Mucosa of rectum (tissue), 2 donors: ENCODE results near the gene ITGB3.
"Not testable (repeated sequence)": the region's sequence is repeated elsewhere in the genome, so short reads cannot be mapped to it uniquely, and the experiment has no call there.

Source experiments
- H3K27ac ChIP-seq, 2 donors: one replicate each; pipeline ENCODE4 v1.7.0; 2013; ENCODE audit warnings: inconsistent platforms in 2 of 2, low read depth in 2 of 2, low read length in 2 of 2
- H3K27me3 ChIP-seq, 2 donors: one replicate each; pipeline ENCODE4 v1.7.0; 2013; ENCODE audit warnings: low read length in 2 of 2; ENCODE audit not compliant: control insufficient read depth in 2 of 2, insufficient read depth in 2 of 2
- H3K36me3 ChIP-seq, 2 donors: one replicate each; pipeline ENCODE4 v1.7.0; 2013; ENCODE audit warnings: low read length in 2 of 2; ENCODE audit not compliant: control insufficient read depth in 2 of 2, insufficient read depth in 2 of 2
- H3K4me1 ChIP-seq, 2 donors: one replicate each; pipeline ENCODE4 v1.7.0; 2013; ENCODE audit warnings: low read length in 2 of 2, mild to moderate bottlenecking in 1 of 2; ENCODE audit not compliant: control insufficient read depth in 2 of 2, insufficient read depth in 2 of 2
- H3K4me3 ChIP-seq, 2 donors: one replicate each; pipeline ENCODE4 v1.7.0; 2013; ENCODE audit warnings: low read length in 2 of 2
- H3K9ac ChIP-seq, 2 donors: one replicate each; pipeline ENCODE4 v1.7.0; 2013; ENCODE audit warnings: low read length in 2 of 2, low read depth in 1 of 2, mild to moderate bottlenecking in 1 of 2
- H3K9me3 ChIP-seq, 2 donors: one replicate each; pipeline ENCODE4 v1.7.0; 2013; ENCODE audit warnings: low read length in 2 of 2; ENCODE audit not compliant: control insufficient read depth in 2 of 2
- donor health status: healthy.
- donor health status: Normal muscosa, but diverticular disease.

ITGB3 gene

GRCh38 chr17:47222047-47222446, 31.6 kb upstream of the ITGB3 start:
- no peak overlapping the region for H3K27ac ChIP-seq
- no peak overlapping the region for H3K9ac ChIP-seq
- H3K27me3 ChIP-seq = no peaks in the 10 kb centered on the region
- no peaks in the 10 kb centered on the region for H3K36me3 ChIP-seq
- no peaks in the 10 kb centered on the region for H3K9me3 ChIP-seq
- H3K4me3 ChIP-seq = no peak overlapping the region
- H3K4me1 ChIP-seq = peaks cover 18% of the 10 kb centered on the region in 2 donors

GRCh38 chr17:47223007-47223406, 30.6 kb upstream of the ITGB3 start:
- Histone ChIP-seq H3K9ac (no peak overlapping the region), H3K4me3 (no peak overlapping the region), H3K27ac (no peak overlapping the region), H3K36me3 (no peaks in the 10 kb centered on the region), H3K4me1 (peaks cover 18% of the 10 kb centered on the region in 2 donors), H3K9me3 (no peaks in the 10 kb centered on the region), H3K27me3 (no peaks in the 10 kb centered on the region)

- peaks cover 18% of the 10 kb centered on the region in 2 donors for H3K4me1 ChIP-seq
- no peak overlapping the region for H3K27ac ChIP-seq
- H3K9ac ChIP-seq = no peak overlapping the region
- H3K9me3 ChIP-seq = no peaks in the 10 kb centered on the region
- no peaks in the 10 kb centered on the region for H3K27me3 ChIP-seq
- H3K36me3 ChIP-seq = no peaks in the 10 kb centered on the region
- no peak overlapping the region for H3K4me3 ChIP-seq
Measured at GRCh38 chr17:47223460-47223859, 30.2 kb upstream of the ITGB3 start.

GRCh38 chr17:47224077-47224476, 29.6 kb upstream of the ITGB3 start:
- H3K27me3 ChIP-seq, H3K9me3 ChIP-seq, H3K36me3 ChIP-seq, H3K4me3 ChIP-seq, H3K9ac ChIP-seq: not testable (repeated sequence)
- Histone ChIP-seq H3K27ac (peak overlapping the region in 1 of 2 donors; percentile 59), H3K4me1 (peaks cover 18% of the 10 kb centered on the region in 2 donors)

GRCh38 chr17:47224966-47225365, 28.7 kb upstream of the ITGB3 start:
- Histone ChIP-seq H3K36me3 (no peaks in the 10 kb centered on the region), H3K9ac (no peak overlapping the region), H3K4me1 (peaks cover 21 to 23% of the 10 kb centered on the region in 2 donors), H3K27ac (peak overlapping the region; percentile 59 to 61), H3K27me3 (no peaks in the 10 kb centered on the region), H3K9me3 (no peaks in the 10 kb centered on the region), H3K4me3 (no peak overlapping the region)

GRCh38 chr17:47225436-47225858, 28.2 kb upstream of the ITGB3 start:
- Histone ChIP-seq H3K27ac (peak overlapping the region; percentile 59 to 61), H3K27me3 (no peaks in the 10 kb centered on the region), H3K9me3 (no peaks in the 10 kb centered on the region), H3K4me3 (no peak overlapping the region), H3K9ac (no peak overlapping the region), H3K4me1 (peaks cover 25 to 26% of the 10 kb centered on the region in 2 donors), H3K36me3 (no peaks in the 10 kb centered on the region)

GRCh38 chr17:47225911-47226688, 27.5 kb upstream of the ITGB3 start:
- Histone ChIP-seq H3K27ac (peak overlapping the region; percentile 49 to 61), H3K9ac (no peak overlapping the region), H3K27me3 (no peaks in the 10 kb centered on the region), H3K4me3 (no peak overlapping the region), H3K9me3 (no peaks in the 10 kb centered on the region), H3K36me3 (no peaks in the 10 kb centered on the region), H3K4me1 (peaks cover 26% of the 10 kb centered on the region in 2 donors)

- no peaks in the 10 kb centered on the region for H3K27me3 ChIP-seq
- H3K9me3 ChIP-seq = no peaks in the 10 kb centered on the region
- H3K36me3 ChIP-seq = no peaks in the 10 kb centered on the region
- H3K4me3 ChIP-seq = no peak overlapping the region
- peaks cover 24 to 26% of the 10 kb centered on the region in 2 donors for H3K4me1 ChIP-seq
- H3K27ac ChIP-seq = no peak overlapping the region
- no peak overlapping the region for H3K9ac ChIP-seq
Measured at GRCh38 chr17:47227862-47228261, 25.8 kb upstream of the ITGB3 start.

GRCh38 chr17:47229535-47230443, 23.8 kb upstream of the ITGB3 start:
- peaks cover 19% of the 10 kb centered on the region in 2 donors for H3K4me1 ChIP-seq
- no peaks in the 10 kb centered on the region for H3K9me3 ChIP-seq
- H3K27me3 ChIP-seq = no peaks in the 10 kb centered on the region
- peak overlapping the region; percentile 38 to 60 for H3K4me3 ChIP-seq
- peak overlapping the region in 1 of 2 donors; percentile 28 for H3K27ac ChIP-seq
- H3K36me3 ChIP-seq = no peaks in the 10 kb centered on the region
- peak overlapping the region; percentile 18 to 57 for H3K9ac ChIP-seq

GRCh38 chr17:47230864-47231263, 22.8 kb upstream of the ITGB3 start:
- no peak overlapping the region for H3K4me3 ChIP-seq
- H3K9ac ChIP-seq = no peak overlapping the region
- H3K36me3 ChIP-seq = no peaks in the 10 kb centered on the region
- H3K27me3 ChIP-seq = no peaks in the 10 kb centered on the region
- H3K4me1 ChIP-seq = peaks cover 8 to 9% of the 10 kb centered on the region in 2 donors
- no peak overlapping the region for H3K27ac ChIP-seq
- H3K9me3 ChIP-seq = no peaks in the 10 kb centered on the region
